ENCODE measurements around the gene PRSS2. TPM values are rescaled to one million over a fixed set of nuclear protein-coding genes. Genes with fewer than 3 reads are reported as not detected.

PRSS2 gene
- total RNA-seq, 1 experiment from 2014 or later = 9.3 TPM

DNA sequence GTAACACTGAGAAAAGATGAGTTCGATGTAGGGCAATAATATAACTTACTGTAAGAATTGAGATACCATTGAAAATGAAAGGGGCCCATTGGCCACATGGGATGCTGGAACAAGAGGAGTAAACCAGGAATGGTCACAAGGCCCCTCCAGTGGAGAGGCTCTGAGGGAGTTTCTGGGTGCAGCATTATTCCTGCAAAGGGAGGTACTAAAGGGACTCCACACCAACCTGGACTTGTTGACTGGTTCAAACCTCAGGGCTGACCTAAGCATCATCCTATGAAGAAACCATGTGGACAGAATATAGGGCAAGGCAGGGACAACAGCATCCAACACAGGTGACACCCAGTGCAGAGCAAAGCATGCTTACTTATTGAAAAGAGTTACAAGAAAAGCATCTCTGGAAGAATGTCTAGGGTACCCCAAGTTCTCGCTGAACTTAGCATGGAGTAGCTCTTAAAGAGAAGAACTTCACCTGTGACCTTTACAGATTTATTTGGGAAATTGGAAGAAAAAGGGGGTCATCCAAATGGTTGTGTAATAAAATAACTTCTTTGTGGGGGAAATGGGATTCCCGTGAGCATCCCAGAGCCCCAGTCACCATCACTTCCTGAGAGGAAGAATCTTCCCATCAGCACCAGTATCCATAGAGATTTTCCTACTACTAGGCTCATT lies 34.7 kb downstream of the PRSS2 start:
- POLR2A ChIA-PET = no interaction called here
- peaks cover 15% of the 10 kb centered on the region for H3K4me1 Mint-ChIP-seq (ENCODE audit: low read depth, unreplicated experiment)
- no peaks in the 10 kb centered on the region for H3K36me3 Mint-ChIP-seq (ENCODE audit: insufficient read depth, unreplicated experiment)
- Histone ChIP-seq H3K4me3 (ENCODE audit: low read depth, low read length) (no peak overlapping the region), H3K36me3 (ENCODE audit: control insufficient read depth, insufficient read depth, low read length) (no peaks in the 10 kb centered on the region), H3K9me3 (no peaks in the 10 kb centered on the region), H3K27me3 (replicated peaks; ENCODE audit: control insufficient read depth, insufficient read depth, low read length) (no peaks in the 10 kb centered on the region), H3K4me1 (no peaks in the 10 kb centered on the region)
- no peaks in the 10 kb centered on the region for H3K27me3 Mint-ChIP-seq (ENCODE audit: insufficient read depth, unreplicated experiment)
- intact Hi-C loops (cut with micrococcal nuclease; ENCODE audit: unreplicated experiment) = no loop called here
- H3K27ac Mint-ChIP-seq (ENCODE audit: unreplicated experiment) = no peak overlapping the region
- TF ChIP-seq, protein P1, sequence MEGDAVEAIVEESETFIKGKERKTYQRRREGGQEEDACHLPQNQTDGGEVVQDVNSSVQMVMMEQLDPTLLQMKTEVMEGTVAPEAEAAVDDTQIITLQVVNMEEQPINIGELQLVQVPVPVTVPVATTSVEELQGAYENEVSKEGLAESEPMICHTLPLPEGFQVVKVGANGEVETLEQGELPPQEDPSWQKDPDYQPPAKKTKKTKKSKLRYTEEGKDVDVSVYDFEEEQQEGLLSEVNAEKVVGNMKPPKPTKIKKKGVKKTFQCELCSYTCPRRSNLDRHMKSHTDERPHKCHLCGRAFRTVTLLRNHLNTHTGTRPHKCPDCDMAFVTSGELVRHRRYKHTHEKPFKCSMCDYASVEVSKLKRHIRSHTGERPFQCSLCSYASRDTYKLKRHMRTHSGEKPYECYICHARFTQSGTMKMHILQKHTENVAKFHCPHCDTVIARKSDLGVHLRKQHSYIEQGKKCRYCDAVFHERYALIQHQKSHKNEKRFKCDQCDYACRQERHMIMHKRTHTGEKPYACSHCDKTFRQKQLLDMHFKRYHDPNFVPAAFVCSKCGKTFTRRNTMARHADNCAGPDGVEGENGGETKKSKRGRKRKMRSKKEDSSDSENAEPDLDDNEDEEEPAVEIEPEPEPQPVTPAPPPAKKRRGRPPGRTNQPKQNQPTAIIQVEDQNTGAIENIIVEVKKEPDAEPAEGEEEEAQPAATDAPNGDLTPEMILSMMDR (IDR thresholded peaks at IDR 0.05; ENCODE audit: insufficient read depth in 1 of 2, low read depth in 1 of 2, low read length in 1 of 2, severe bottlenecking in 1 of 2, unreplicated experiment in 1 of 2) = no peak
- H3K9me3 Mint-ChIP-seq (ENCODE audit: unreplicated experiment) = no peaks in the 10 kb centered on the region
- H3K4me3 Mint-ChIP-seq (ENCODE audit: unreplicated experiment) = no peak overlapping the region
- no peak for DNase-seq
- BruUV-seq (replicated peaks) = no TSS peak
- CTCF ChIA-PET = no interaction called here

DNA sequence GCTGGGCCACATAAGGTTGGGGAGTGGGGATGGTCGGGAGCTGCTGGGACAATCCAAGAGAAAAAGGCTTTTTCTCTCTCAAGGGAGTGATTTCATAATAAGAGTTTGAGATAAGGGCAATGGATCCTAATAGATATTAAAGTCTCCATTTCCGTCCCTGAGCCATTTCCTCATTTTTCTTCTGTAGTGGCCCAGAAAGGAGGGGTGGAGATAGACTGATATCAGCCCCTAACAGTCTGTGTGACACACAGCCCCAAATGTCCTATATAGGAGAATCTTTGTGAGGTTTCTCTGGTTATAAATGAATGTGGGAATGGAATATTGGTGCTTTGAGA lies 35.2 kb downstream of the PRSS2 start:
- Mint-ChIP-seq H3K27ac (ENCODE audit: unreplicated experiment) (no peak overlapping the region), H3K9me3 (ENCODE audit: unreplicated experiment) (no peaks in the 10 kb centered on the region), H3K4me3 (ENCODE audit: unreplicated experiment) (no peak overlapping the region), H3K4me1 (ENCODE audit: low read depth, unreplicated experiment) (peaks cover 15% of the 10 kb centered on the region), H3K27me3 (ENCODE audit: insufficient read depth, unreplicated experiment) (no peaks in the 10 kb centered on the region), H3K36me3 (ENCODE audit: insufficient read depth, unreplicated experiment) (no peaks in the 10 kb centered on the region)
- ChIA-PET CTCF (no interaction called here), POLR2A (no interaction called here)
- no peaks in the 10 kb centered on the region for H3K4me1 ChIP-seq
- no peaks in the 10 kb centered on the region for H3K27me3 ChIP-seq (replicated peaks; ENCODE audit: control insufficient read depth, insufficient read depth, low read length)
- no TSS peak for BruUV-seq (replicated peaks)
- TF ChIP-seq, protein P1 (IDR thresholded peaks at IDR 0.05; ENCODE audit: insufficient read depth in 1 of 2, low read depth in 1 of 2, low read length in 1 of 2, severe bottlenecking in 1 of 2, unreplicated experiment in 1 of 2) = no peak
- H3K36me3 ChIP-seq (ENCODE audit: control insufficient read depth, insufficient read depth, low read length) = no peaks in the 10 kb centered on the region
- H3K4me3 ChIP-seq (ENCODE audit: low read depth, low read length) = no peak overlapping the region
- H3K9me3 ChIP-seq = no peaks in the 10 kb centered on the region
- DNase-seq = no peak
- intact Hi-C loops (cut with micrococcal nuclease; ENCODE audit: unreplicated experiment) = no loop called here

DNA sequence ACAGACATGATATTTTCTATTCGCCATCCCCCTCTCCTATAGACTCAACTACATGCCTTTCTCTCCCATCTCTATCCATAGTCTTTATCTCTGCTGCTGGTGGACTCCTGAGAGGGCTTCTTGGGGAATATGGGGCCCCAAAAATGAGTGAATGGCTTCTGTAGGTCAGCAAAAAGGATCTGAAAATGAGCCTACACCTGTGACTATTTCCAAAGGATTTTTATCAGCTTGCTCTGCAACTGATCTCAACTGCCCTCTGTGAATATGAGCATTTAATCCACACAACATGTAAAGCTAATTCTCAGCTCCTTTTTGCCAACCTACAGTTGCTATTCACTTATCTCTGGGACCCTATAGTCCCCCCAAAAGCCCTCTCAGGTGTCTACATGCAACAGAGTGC lies 36.2 kb downstream of the PRSS2 start:
- POLR2A ChIA-PET = no interaction called here
- intact Hi-C loops (cut with micrococcal nuclease; ENCODE audit: unreplicated experiment) = no loop called here
- no peaks in the 10 kb centered on the region for H3K27me3 Mint-ChIP-seq (ENCODE audit: insufficient read depth, unreplicated experiment)

More for the DNA sequence above, 36.2 kb downstream of the PRSS2 start:
- no peaks in the 10 kb centered on the region for H3K27me3 ChIP-seq (replicated peaks; ENCODE audit: control insufficient read depth, insufficient read depth, low read length)
- no TSS peak for BruUV-seq (replicated peaks)
- H3K9me3 ChIP-seq = no peaks in the 10 kb centered on the region
- H3K4me3 ChIP-seq (ENCODE audit: low read depth, low read length) = no peak overlapping the region
- DNase-seq = no peak
- no peaks in the 10 kb centered on the region for H3K36me3 ChIP-seq (ENCODE audit: control insufficient read depth, insufficient read depth, low read length)
- Mint-ChIP-seq H3K4me3 (ENCODE audit: unreplicated experiment) (no peak overlapping the region), H3K27ac (ENCODE audit: unreplicated experiment) (no peak overlapping the region), H3K9me3 (ENCODE audit: unreplicated experiment) (no peaks in the 10 kb centered on the region), H3K4me1 (ENCODE audit: low read depth, unreplicated experiment) (peaks cover 17% of the 10 kb centered on the region), H3K36me3 (ENCODE audit: insufficient read depth, unreplicated experiment) (no peaks in the 10 kb centered on the region)
- CTCF ChIA-PET = interaction anchor here (0.6 to 1.0 kb wide), 2 partner anchors 24 to 225 kb away, joined by 3 to 7 read pairs; no protein-coding TSS in a partner anchor
- TF ChIP-seq, protein P1 (IDR thresholded peaks at IDR 0.05; ENCODE audit: insufficient read depth in 1 of 2, low read depth in 1 of 2, low read length in 1 of 2, severe bottlenecking in 1 of 2, unreplicated experiment in 1 of 2) = no peak
- no peaks in the 10 kb centered on the region for H3K4me1 ChIP-seq

Data from Caco-2 (cell line).